GM21367 (cell line): Measurements from ENCODE around the gene DKK1.
"Not testable (repeated sequence)": the region's sequence is repeated elsewhere in the genome, so short reads cannot be mapped to it uniquely, and the experiment has no call there.

Experiments used
- ATAC-seq: cut with Tn5 transposase; IDR thresholded peaks from one replicate; pipeline ENCODE4 v1.9.1; 2021; ENCODE audit not compliant: unreplicated experiment

Gene DKK1

DNA sequence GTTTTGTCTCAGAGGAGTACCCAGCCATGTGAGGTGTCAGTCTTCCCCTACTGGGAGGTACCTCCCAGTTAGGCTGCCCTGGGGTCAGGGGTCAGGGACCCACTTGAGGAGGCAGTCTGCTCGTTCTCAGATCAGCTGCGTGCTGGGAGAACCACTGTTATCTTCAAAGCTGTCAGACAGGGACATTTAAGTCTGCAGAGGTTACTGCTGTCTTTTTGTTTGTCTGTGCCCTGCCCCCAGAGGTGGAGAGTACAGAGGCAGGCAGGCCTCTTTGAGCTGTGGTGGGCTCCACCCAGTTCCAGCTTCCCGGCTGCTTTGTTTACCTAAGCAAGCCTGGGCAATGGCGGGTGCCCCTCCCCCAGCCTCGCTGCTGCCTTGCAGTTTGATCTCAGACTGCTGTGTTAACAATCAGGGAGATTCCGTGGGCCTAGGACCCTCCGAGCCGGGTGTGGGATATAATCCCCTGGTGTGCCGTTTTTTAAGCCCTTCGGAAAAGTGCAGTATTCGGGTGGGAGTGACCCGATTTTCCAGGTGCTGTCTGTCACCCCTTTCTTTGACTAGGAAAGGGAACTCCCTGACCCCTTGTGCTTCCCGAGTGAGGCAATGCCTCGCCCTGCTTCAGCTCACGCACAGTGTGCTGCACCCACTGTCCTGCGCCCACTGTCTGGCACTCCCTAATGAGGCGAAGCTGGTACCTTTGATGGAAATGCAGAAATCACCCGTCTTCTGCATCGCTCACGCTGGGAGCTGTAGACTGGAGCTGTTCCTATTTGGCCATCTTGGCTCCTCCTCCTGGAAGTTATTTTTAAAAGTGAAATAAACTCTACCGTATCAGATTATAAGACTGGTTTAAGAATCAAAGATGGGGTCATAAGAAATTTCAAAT lies 51.7 kb downstream of the DKK1 start:
- not testable (repeated sequence) for ATAC-seq
